Upper lobe of left lung (tissue), 4 donors: ENCODE measurements around the gene SSC5D.

Source experiments
- EP300 ChIP-seq, 4 donors: sonication (generic); formaldehyde crosslinking; IDR thresholded peaks; one replicate each; pipeline ENCODE4 v1.5.1; 2017; ENCODE audit warnings: antibody characterized with exemption in 4 of 4, control low read depth in 2 of 4
- POLR2A ChIP-seq, 4 donors: fragments of 450-650 bp; IDR thresholded peaks; one replicate each; pipeline ENCODE4 v1.5.1; 2016 to 2017; ENCODE audit warnings: antibody characterized with exemption in 4 of 4, mild to moderate bottlenecking in 2 of 4
- POLR2AphosphoS5 ChIP-seq, 2 donors: sonication (generic); formaldehyde crosslinking; IDR thresholded peaks; one replicate each; pipeline ENCODE4 v1.5.1; 2017; ENCODE audit warnings: antibody characterized with exemption in 2 of 2
- TF ChIP-seq, protein P1 (sequence below), 6 experiments: fragments of 450-650 bp in 4 of 6; fragments of 200-600 bp in 2 of 6; sonication (generic) in 2 of 6; IDR thresholded peaks; one replicate each; pipeline ENCODE4 v1.5.1; 2016 to 2019; ENCODE audit warnings: antibody characterized with exemption in 6 of 6

DNA sequence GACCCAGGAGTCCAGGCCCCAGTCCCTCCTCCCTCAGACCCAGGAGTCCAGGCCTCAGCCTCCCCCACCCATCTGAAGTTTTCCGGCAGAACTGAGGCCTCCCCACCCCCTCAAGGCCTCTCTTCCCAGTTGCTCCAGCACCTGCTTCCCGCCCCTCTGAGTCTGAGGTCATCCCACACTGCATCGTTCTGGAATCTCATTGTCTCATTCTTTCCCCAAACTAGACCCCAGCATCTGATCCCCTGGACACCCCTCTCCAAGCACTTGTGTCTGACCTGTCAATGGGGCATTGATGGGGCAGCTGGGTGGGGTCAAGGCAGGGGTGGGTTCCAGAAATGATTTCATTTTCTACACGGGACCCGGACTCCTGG, 49.5 kb downstream of the SSC5D start:
- TF ChIP-seq POLR2A (IDR thresholded peaks at IDR 0.05) (no peak), POLR2AphosphoS5 (IDR thresholded peaks at IDR 0.05) (no peak), EP300 (IDR thresholded peaks at IDR 0.05) (no peak)
- TF ChIP-seq, protein P1, sequence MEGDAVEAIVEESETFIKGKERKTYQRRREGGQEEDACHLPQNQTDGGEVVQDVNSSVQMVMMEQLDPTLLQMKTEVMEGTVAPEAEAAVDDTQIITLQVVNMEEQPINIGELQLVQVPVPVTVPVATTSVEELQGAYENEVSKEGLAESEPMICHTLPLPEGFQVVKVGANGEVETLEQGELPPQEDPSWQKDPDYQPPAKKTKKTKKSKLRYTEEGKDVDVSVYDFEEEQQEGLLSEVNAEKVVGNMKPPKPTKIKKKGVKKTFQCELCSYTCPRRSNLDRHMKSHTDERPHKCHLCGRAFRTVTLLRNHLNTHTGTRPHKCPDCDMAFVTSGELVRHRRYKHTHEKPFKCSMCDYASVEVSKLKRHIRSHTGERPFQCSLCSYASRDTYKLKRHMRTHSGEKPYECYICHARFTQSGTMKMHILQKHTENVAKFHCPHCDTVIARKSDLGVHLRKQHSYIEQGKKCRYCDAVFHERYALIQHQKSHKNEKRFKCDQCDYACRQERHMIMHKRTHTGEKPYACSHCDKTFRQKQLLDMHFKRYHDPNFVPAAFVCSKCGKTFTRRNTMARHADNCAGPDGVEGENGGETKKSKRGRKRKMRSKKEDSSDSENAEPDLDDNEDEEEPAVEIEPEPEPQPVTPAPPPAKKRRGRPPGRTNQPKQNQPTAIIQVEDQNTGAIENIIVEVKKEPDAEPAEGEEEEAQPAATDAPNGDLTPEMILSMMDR (IDR thresholded peaks at IDR 0.05), result no peak
